DLD1 (cell line): Measurements from ENCODE around the gene L3MBTL4.
"Not testable (repeated sequence)": the region's sequence is repeated elsewhere in the genome, so short reads cannot be mapped to it uniquely, and the experiment has no call there.

ENCODE experiments used
- in situ Hi-C: cut with HindIII; loops from 2 replicates; pipeline ENCODE4 v1.10.0; 2017; ENCODE audit warnings: low sequenced_read_pairs

The L3MBTL4 gene

GRCh38 chr18:6203791-6204190, 210.9 kb downstream of the L3MBTL4 start:
- in situ Hi-C loops = no loop called here

DNA sequence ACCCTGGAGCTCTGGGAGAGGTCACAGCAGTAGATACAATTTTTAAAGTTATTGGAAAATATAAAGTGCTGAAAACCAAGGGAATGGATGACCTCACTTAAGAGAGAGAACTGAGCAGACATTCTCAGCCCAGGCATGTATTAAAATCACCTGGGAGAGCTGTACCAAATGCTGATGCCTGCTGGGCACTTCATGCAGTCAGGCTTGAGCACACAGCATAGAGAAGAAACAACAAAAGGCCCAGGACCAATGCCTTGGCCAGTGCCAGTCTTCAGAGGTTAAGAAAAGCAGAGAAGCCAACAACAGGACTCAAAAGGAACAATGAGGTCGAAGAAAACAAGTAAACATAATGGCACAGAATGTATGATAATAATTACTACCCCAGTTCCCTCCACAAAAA, 211.8 kb downstream of the L3MBTL4 start:
- in situ Hi-C loops = no loop called here

DNA sequence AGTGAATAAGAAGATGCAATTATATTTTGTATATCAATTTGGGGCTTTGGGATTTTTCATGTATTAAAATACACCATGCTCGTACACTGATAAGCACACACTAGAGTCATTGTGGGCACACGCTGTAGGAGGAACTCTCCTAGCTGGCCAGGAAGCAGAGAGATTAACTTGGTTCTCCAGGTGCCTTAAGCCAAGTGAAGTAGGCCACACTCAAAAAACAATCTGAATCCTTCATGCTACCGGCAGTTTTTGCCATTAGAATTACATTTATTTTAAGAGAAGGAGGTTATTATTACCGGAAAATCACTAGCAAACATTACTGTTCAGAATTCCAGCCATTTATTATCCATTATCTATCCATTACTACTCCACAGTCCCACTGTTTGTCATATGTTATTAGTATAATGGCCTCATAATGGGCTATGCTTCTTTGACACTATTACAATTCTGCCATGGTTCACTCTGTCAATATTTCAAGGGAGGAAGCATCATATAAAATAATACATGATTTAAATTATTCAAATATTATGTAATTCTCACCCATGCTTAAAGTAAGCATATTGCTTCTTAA, 214.4 kb downstream of the L3MBTL4 start:
- in situ Hi-C loops = no loop called here

GRCh38 chr18:6199777-6200176, 214.9 kb downstream of the L3MBTL4 start:
- in situ Hi-C loops = no loop called here

GRCh38 chr18:6198585-6198984, 216.1 kb downstream of the L3MBTL4 start:
- in situ Hi-C loops = no loop called here

- in situ Hi-C loops = no loop called here
These were observed 220.1 kb downstream of the L3MBTL4 start for GRCh38 chr18:6194640-6195039.

- in situ Hi-C loops = not testable (repeated sequence)
These were observed 228.9 kb downstream of the L3MBTL4 start for GRCh38 chr18:6185782-6186181.

GRCh38 chr18:6174983-6175745, 239.5 kb downstream of the L3MBTL4 start:
- in situ Hi-C loops = no loop called here

GRCh38 chr18:6170604-6171003, 244.1 kb downstream of the L3MBTL4 start:
- in situ Hi-C loops = no loop called here

DNA sequence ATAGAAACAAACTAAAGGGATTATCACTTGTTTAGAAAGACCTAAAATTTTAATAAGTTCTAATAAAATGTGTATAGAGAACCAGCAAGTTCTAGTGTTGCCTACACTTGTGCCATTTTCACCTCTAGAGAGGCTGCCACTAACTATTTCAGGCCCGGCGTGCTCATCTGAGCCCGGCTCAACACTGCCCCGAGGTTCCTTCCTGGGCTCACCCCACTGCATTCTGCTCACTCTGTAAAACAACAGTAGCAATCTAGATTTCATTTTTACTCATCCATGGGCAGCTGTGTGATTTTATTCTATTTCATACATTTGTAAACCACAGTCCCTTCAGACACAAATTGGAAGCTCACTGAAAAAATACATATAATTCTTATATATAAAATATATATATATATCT, 253.2 kb downstream of the L3MBTL4 start:
- in situ Hi-C loops = no loop called here

DNA sequence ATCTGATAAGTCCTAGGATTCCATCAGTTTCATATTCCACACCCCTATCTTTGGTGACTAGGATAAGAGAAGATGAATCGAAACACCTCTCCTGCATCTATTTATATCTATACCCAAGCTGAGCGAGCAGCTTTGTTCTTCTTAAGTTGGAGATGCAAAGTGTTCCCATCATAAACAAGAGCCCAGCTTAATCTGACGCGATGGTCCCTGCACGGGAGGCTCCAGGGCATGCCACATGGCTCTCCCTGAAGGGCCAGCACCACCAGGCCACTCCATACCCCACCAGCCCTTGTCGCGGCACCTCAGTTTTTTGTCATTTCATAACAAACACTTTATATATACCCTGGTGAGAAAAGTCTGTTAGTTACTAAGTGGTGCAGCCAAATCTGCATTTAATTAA, 255.3 kb downstream of the L3MBTL4 start:
- in situ Hi-C loops = no loop called here

DNA sequence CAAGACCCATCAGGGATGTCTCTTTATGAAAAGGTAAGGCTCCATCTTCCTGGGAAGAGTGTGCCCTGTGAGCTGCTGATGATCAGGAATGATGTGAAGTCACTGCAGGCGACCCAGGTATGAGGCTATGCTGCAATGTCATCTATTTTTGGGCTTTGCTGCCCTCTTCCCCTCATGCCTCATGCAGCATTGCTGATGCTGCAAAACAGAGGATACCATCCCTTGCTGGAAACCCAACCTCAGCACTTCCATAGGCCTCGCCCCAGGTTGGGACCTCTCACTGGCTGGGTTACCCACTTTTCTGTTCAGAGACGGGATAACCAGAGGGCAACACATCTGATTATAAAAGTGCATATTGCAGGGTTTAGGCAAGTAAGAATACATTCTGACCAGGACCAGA, 255.8 kb downstream of the L3MBTL4 start:
- in situ Hi-C loops = no loop called here

DNA sequence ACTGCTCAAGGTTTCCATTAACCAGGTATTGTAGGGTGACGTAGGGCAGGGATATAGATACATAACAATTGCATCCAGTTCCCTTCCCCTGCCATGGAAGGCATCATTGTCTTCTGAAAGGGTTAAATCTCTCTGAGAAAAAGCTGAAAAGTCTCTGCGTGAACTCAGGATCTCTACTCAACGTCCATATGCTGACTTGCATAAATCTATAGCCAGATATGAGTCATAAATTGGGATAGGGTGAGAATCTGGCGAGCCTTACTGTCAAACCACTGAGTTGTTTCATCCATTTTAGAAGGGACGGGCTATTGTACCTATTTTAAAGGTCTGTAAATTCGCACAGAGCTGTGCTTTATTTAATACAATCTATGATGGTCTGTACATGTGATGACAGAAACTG, 258.3 kb downstream of the L3MBTL4 start:
- in situ Hi-C loops = no loop called here

DNA sequence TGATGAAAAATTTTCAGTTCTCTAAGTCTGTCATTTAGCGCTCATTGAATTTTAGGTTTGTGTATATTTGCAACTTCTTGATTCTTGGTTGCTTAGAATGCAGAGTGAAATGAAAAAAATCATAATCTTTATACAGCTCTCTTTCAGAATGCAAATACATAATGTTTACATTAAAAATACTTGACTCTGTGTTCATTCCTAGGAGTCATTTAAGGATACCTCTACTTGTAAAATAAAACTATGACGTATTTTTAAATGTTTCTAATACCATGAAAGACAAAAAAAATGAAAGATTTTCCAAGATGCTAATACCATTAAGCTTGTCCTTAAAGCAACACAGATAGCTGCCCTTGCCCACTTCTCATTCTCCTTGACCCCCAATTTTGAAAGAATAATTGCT, 259.0 kb downstream of the L3MBTL4 start:
- in situ Hi-C loops = no loop called here

GRCh38 chr18:6150430-6150829, 264.3 kb downstream of the L3MBTL4 start:
- in situ Hi-C loops = no loop called here

DNA sequence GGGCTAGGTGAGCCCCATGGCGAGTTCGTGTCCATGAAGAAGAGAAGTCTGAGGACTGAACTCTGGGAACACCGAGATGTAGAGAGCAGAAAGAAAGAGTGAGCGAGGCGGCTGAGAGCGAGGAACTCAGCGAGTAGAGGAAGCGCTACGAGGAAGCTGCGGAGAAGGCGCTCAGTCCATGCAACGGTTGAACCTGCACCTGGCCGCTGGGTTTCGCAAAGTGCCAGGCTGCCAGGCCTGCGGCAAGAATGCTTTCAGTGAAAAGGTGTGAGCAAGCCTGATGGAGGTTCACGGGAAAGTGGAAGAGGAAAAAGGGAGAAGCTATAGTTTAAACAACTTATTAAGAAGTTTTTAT, 268.4 kb downstream of the L3MBTL4 start:
- in situ Hi-C loops = no loop called here

GRCh38 chr18:6145645-6146306, 268.9 kb downstream of the L3MBTL4 start:
- in situ Hi-C loops = no loop called here

GRCh38 chr18:6139007-6139406, 275.7 kb downstream of the L3MBTL4 start:
- in situ Hi-C loops = no loop called here

- in situ Hi-C loops = not testable (repeated sequence)
These were observed 278.8 kb downstream of the L3MBTL4 start for GRCh38 chr18:6135901-6136300.

- in situ Hi-C loops = not testable (repeated sequence)
These were observed 279.7 kb downstream of the L3MBTL4 start for GRCh38 chr18:6135029-6135428.

- in situ Hi-C loops = no loop called here
These were observed 281.9 kb downstream of the L3MBTL4 start for GRCh38 chr18:6132751-6133368.

GRCh38 chr18:6120820-6121279, 293.9 kb downstream of the L3MBTL4 start:
- in situ Hi-C loops = no loop called here
